Lower leg skin (tissue), 4 donors: ENCODE results near the gene ARHGEF25. TPM values are rescaled to one million over a fixed set of nuclear protein-coding genes. Genes with fewer than 3 reads are reported as not detected.
"Not testable (repeated sequence)": the region's sequence is repeated elsewhere in the genome, so short reads cannot be mapped to it uniquely, and the experiment has no call there.

Source experiments
- DNase-seq, 2 donors: peaks; one replicate each; pipeline ENCODE4 v3.0.0-alpha.2; 2019; ENCODE audit warnings: low spot score in 2 of 2
- H3K4me3 ChIP-seq: fragments of 200-600 bp; sonication (generic); 2 replicates; pipeline ENCODE4 v1.5.1; 2017; ENCODE audit warnings: mild to moderate bottlenecking, low read depth; ENCODE audit not compliant: poor library complexity, severe bottlenecking
- POLR2A ChIP-seq, 2 donors: fragments of 450-650 bp; IDR thresholded peaks; one replicate each; pipeline ENCODE4 v1.6.1; 2016 to 2017; ENCODE audit warnings: antibody characterized with exemption in 2 of 2, mild to moderate bottlenecking in 1 of 2, moderate library complexity in 1 of 2
- WGBS, 2 donors: methylation state at CpG; one replicate each; pipeline ENCODE4 v1.1.5; 2018; 5-methylcytosine and 5-hydroxymethylcytosine counted together
- intact Hi-C: fragments of 100-400 bp; cut with DNase I; formaldehyde crosslinking; loops from one replicate; pipeline ENCODE4 v1.15.0; 2023; ENCODE audit warnings: low total_unique reads
- total RNA-seq, 4 donors: library from RNA; depleted of rRNA; stranded (reverse); fragments of >200 nt; gene quantifications; one replicate each; pipeline ENCODE4 v1.1.0, GENCODE V29; 2016
- TF ChIP-seq, protein P1 (sequence below), 3 donors: fragments of 450-650 bp; IDR thresholded peaks; one replicate each; pipeline ENCODE4 v1.5.1; 2016; ENCODE audit warnings: antibody characterized with exemption in 3 of 3, mild to moderate bottlenecking in 3 of 3, moderate library complexity in 2 of 3

ARHGEF25 gene
- total RNA-seq, 4 donors from 2014 or later: 3.8 to 10.3 (median 6.9) TPM

- TF ChIP-seq, protein P1, sequence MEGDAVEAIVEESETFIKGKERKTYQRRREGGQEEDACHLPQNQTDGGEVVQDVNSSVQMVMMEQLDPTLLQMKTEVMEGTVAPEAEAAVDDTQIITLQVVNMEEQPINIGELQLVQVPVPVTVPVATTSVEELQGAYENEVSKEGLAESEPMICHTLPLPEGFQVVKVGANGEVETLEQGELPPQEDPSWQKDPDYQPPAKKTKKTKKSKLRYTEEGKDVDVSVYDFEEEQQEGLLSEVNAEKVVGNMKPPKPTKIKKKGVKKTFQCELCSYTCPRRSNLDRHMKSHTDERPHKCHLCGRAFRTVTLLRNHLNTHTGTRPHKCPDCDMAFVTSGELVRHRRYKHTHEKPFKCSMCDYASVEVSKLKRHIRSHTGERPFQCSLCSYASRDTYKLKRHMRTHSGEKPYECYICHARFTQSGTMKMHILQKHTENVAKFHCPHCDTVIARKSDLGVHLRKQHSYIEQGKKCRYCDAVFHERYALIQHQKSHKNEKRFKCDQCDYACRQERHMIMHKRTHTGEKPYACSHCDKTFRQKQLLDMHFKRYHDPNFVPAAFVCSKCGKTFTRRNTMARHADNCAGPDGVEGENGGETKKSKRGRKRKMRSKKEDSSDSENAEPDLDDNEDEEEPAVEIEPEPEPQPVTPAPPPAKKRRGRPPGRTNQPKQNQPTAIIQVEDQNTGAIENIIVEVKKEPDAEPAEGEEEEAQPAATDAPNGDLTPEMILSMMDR (IDR thresholded peaks at IDR 0.05): no peak
- TF ChIP-seq POLR2A (IDR thresholded peaks at IDR 0.05): no peak
- no peak overlapping the region for H3K4me3 ChIP-seq
- DNase-seq: no peak
- intact Hi-C loops: no loop called here
- 87 to 89% methylated on average over 5 of the region's 5 CpGs for WGBS, 2 donors
Measured at GRCh38 chr12:57615637-57616036, 4.4 kb downstream of the ARHGEF25 start.

- WGBS, 2 donors: 74 to 80% methylated on average over 3 of the region's 3 CpGs
- TF ChIP-seq POLR2A (IDR thresholded peaks at IDR 0.05): no peak
- intact Hi-C loops: no loop called here
- H3K4me3 ChIP-seq: no peak overlapping the region
- DNase-seq: no peak
Measured at GRCh38 chr12:57616383-57617101, 5.3 kb downstream of the ARHGEF25 start.

- TF ChIP-seq POLR2A (IDR thresholded peaks at IDR 0.05): no peak
- TF ChIP-seq, protein P1 (IDR thresholded peaks at IDR 0.05): no peak
- WGBS, 2 donors: 63 to 64% methylated on average over 11 of the region's 11 CpGs
- DNase-seq: no peak
- no peak overlapping the region for H3K4me3 ChIP-seq
- intact Hi-C loops: no loop called here
Measured at GRCh38 chr12:57617942-57618341, 6.7 kb downstream of the ARHGEF25 start.

GRCh38 chr12:57618431-57618830, 7.2 kb downstream of the ARHGEF25 start:
- intact Hi-C loops, DNase-seq, H3K4me3 ChIP-seq: not testable (repeated sequence)
- WGBS, 2 donors: 93 to 95% methylated on average over 6 of the region's 6 CpGs

DNA sequence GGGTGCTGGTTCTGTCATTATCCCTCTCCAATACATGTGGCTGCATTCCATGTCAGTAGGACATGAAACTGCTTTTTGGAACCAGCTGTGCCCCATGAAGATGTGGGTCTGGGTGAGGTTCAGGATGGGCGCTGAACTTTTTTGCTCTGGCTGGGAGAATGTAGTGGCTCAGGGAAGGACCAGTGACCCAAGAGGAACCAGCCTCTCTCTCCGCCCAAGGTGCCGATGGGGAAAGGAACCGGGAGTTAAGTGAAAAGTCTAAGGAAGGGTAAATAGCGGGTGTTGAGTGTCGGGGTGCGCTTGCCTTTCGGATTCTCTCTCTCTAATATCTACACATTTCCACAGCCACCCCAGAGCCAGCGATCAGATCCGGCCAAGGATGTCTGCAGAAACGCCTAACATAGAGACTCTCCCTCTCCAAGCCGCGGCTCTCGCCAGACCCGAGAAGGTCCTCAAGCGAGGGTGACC, 7.8 kb downstream of the ARHGEF25 start:
- no peak for TF ChIP-seq POLR2A (IDR thresholded peaks at IDR 0.05)
- TF ChIP-seq, protein P1 (IDR thresholded peaks at IDR 0.05): no peak
- no peak overlapping the region for H3K4me3 ChIP-seq
- 51 to 53% methylated on average over 16 of the region's 16 CpGs for WGBS, 2 donors
- intact Hi-C loops: no loop called here
- no peak for DNase-seq

DNA sequence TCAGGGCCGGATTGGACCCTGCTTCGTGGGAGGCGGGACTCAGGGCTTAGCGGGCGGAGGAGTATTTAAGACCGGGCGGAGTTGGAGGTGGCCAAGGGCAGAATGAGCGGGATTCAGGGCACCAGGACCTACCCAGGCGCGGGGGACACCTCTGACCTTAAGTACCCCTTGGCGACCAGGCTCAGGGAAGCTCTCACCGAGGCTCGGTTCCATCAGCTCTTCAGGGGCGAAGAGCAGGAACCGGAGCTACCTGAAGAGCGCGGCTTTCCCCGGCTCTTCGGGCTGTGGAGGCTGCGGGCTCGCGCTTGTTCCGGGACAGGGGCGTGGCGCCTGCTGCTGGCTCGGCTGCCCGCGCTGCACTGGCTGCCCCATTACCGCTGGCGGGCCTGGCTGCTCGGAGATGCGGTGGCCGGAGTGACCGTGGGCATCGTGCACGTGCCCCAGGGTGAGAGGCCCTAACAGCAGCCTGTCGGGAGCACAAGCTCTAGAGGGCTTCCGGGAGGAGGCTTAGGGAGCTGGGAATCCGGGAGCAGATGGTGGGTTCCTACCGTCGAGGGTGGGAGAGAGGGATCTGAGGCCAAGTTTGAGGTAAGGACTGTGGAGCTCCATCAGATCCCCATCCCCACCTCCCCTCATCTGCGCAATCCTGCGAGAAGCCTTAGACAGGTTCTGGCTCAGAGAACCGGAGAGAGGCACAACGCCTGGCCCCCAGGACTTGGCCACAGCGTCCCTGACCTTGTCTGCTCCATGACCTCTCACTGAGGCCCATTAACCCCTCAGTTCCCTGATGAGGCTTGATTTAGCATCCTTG, 8.4 kb downstream of the ARHGEF25 start:
- WGBS, 2 donors: 21 to 26% methylated on average over 37 to 38 of the region's 46 CpGs
- intact Hi-C loops: loop anchor here (5.0 to 10.0 kb wide), 2 partner anchors 37 to 155 kb away; no protein-coding TSS in a partner anchor
- DNase-seq: peak in 1 of 2 donors; percentile 87

More for the DNA sequence above, 8.4 kb downstream of the ARHGEF25 start:
- TF ChIP-seq, protein P1 (IDR thresholded peaks at IDR 0.05): no peak
- TF ChIP-seq POLR2A (IDR thresholded peaks at IDR 0.05): no peak
- H3K4me3 ChIP-seq: no peak overlapping the region
